SJSA1 (cell line): ENCODE results near the gene ANKH. TPM values are rescaled to one million over a fixed set of nuclear protein-coding genes. Genes with fewer than 3 reads are reported as not detected.
"Not testable (repeated sequence)": the region's sequence is repeated elsewhere in the genome, so short reads cannot be mapped to it uniquely, and the experiment has no call there.

Experiments used
- DNase-seq, 2 experiments: peaks; one replicate each; pipeline ENCODE4 v3.0.0-alpha.2; 2015 to 2020; ENCODE audit warnings: low spot score in 2 of 2, low read depth in 1 of 2
- H3K27ac ChIP-seq: fragments of 250-450 bp; sonication (Bioruptor Pico); 2 replicates; pipeline ENCODE4 v1.5.1; 2020; ENCODE audit warnings: mild to moderate bottlenecking, moderate library complexity
- H3K27me3 ChIP-seq: fragments of 250-450 bp; sonication (Bioruptor Pico); replicated peaks from 2 replicates; pipeline ENCODE4 v1.5.1; 2020; ENCODE audit warnings: mild to moderate bottlenecking, moderate library complexity
- H3K36me3 ChIP-seq: fragments of 250-450 bp; sonication (Bioruptor Pico); 2 replicates; pipeline ENCODE4 v1.5.1; 2020; ENCODE audit warnings: mild to moderate bottlenecking
- H3K4me1 ChIP-seq: fragments of 250-450 bp; sonication (Bioruptor Pico); replicated peaks from 2 replicates; pipeline ENCODE4 v1.6.1; 2021; ENCODE audit warnings: mild to moderate bottlenecking
- H3K4me3 ChIP-seq: fragments of 250-450 bp; sonication (Bioruptor Pico); 2 replicates; pipeline ENCODE4 v1.5.1; 2020; ENCODE audit warnings: mild to moderate bottlenecking
- H3K9me3 ChIP-seq: fragments of 250-450 bp; sonication (Bioruptor Pico); replicated peaks from 2 replicates; pipeline ENCODE4 v1.5.1; 2020; ENCODE audit warnings: mild to moderate bottlenecking
- total RNA-seq: library from RNA; depleted of rRNA; stranded (reverse); fragments of >200 nt; shearing (Covaris generic); gene quantifications from 2 replicates; pipeline ENCODE4 v1.2.3, GENCODE V29; 2014

The ANKH gene
- total RNA-seq, 1 experiment from 2014 or later: 13.8 TPM

- no peak for DNase-seq
- no peaks in the 10 kb centered on the region for H3K36me3 ChIP-seq
- H3K4me1 ChIP-seq: no peaks in the 10 kb centered on the region; the same call in 1 of the 2 replicates
- H3K27me3 ChIP-seq: no peaks in the 10 kb centered on the region
- no peak overlapping the region for H3K4me3 ChIP-seq
- H3K9me3 ChIP-seq: no peaks in the 10 kb centered on the region
- H3K27ac ChIP-seq: no peak overlapping the region
Observed at GRCh38 chr5:14859150-14859549, 12.4 kb downstream of the ANKH start.

GRCh38 chr5:14855366-14855765 is 16.2 kb downstream of the ANKH start:
- no peak overlapping the region for H3K27ac ChIP-seq
- no peak overlapping the region for H3K4me3 ChIP-seq
- H3K4me1 ChIP-seq: no peaks in the 10 kb centered on the region
- DNase-seq: no peak
- no peaks in the 10 kb centered on the region for H3K36me3 ChIP-seq
- H3K27me3 ChIP-seq: no peaks in the 10 kb centered on the region
- H3K9me3 ChIP-seq: no peaks in the 10 kb centered on the region

DNA sequence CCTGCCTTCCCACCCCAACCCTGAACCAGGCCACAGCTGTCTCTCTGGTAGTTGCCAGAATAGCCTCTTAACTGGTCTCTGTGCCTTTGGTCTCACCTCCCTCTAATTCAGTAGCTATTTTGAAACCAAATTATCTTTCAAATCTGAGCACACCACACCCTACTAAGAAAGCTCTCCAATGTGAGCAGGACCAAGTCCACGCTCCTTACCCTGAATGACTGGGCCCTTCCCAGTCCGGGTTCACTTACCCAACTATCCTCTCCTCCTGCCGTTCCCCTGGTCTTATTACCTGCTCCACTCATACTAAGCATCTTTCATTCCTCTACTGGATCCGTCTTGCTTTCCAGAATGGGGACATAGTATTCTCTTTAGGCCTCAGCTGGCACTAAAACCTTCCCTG is 16.8 kb downstream of the ANKH start:
- Histone ChIP-seq H3K4me3 (no peak overlapping the region), H3K9me3 (no peaks in the 10 kb centered on the region), H3K36me3 (no peaks in the 10 kb centered on the region), H3K27ac (no peak overlapping the region), H3K27me3 (no peaks in the 10 kb centered on the region), H3K4me1 (no peaks in the 10 kb centered on the region)
- DNase-seq: no peak

DNA sequence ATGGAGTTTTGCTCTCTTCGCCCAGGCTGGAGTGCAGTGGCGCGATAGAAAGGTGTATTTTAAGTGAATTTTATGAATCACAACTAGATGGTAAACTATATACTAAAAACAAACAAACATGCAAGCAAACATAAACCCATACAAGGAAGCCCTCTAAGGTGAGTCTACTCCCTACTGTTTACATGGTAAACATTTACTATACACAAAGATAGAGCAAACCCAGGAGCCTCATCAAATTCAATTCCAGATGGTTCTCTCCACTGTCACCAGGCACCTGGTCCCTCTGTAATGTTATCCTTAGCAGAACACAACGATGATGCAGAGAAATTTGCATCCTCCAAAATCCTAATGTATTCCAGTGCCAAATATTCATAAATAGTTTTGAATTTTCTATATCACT is 17.9 kb downstream of the ANKH start:
- no peak overlapping the region for H3K4me3 ChIP-seq
- H3K9me3 ChIP-seq: no peaks in the 10 kb centered on the region
- DNase-seq: no peak

DNA sequence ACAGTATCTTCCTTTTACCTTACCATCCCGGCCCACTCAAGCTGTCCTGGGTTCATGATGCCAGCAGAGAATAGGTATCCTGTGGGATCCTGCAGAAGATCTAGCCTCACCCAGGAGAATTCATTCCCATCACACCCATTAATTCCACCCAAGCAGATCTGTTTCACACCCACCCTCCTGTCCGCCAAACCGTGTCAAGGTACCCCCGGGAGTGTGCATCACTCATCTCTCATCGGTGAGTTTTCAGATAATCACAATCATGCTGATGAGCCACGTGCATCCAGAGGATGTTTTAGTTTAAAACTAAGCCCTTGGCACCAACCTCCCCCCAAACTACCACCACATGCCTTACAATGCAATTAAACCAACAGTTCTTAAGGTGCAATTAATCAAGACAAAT is 18.8 kb downstream of the ANKH start:
- Histone ChIP-seq H3K36me3 (no peaks in the 10 kb centered on the region), H3K27ac (no peak overlapping the region), H3K9me3 (no peaks in the 10 kb centered on the region), H3K27me3 (no peaks in the 10 kb centered on the region), H3K4me1 (no peaks in the 10 kb centered on the region), H3K4me3 (no peak overlapping the region)
- DNase-seq: no peak

More for the DNA sequence above, 17.9 kb downstream of the ANKH start:
- H3K36me3 ChIP-seq: no peaks in the 10 kb centered on the region
- H3K27ac ChIP-seq: no peak overlapping the region
- H3K27me3 ChIP-seq: no peaks in the 10 kb centered on the region
- H3K4me1 ChIP-seq: no peaks in the 10 kb centered on the region

DNA sequence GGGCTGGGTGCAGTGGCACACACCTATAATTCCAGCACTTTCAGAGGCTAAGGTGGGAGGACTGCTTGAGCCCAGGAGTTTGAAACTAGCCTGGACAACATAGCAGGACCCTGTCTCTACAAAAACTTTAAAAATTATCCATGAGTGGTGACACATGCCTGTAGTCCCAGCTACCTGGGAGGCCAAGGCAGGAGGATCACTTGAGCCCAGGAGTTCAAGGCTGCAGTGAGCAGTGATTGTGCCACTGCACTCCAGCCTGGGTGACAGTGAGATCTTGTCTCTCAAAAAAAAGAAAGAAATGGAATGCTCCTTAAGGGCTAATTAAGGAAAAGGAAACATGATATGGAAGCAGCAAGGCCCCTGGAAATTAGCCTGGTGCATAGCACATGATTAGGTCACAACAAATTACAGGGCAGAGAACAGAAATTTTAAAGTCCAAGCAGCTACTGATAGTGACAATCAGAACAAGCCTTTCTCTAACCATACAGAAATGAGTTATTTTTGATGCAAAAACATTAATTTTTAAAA is 19.5 kb downstream of the ANKH start:
- H3K4me3 ChIP-seq: no peak overlapping the region
- no peak for DNase-seq
- H3K27me3 ChIP-seq: no peaks in the 10 kb centered on the region
- no peaks in the 10 kb centered on the region for H3K36me3 ChIP-seq
- no peak overlapping the region for H3K27ac ChIP-seq
- no peaks in the 10 kb centered on the region for H3K9me3 ChIP-seq
- no peaks in the 10 kb centered on the region for H3K4me1 ChIP-seq

DNA sequence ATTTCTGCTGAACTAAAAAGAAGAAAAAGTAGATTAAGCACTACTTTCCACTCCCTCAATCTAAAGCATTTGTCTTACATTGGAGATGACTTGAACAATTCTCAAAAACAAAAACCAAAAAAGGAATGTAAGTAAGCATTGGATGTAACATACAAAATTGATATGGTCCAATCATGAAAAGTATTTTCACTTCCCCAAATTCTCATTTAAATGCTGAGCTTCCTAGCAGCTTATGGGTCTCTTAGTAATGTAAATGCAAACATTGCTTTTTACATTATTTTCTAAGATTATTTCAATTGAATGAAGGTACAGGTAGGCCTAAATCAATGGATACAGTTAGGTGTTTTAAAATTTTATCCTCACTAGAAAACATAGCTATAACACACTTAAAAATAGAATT is 20.0 kb downstream of the ANKH start:
- DNase-seq: no peak
- no peaks in the 10 kb centered on the region for H3K9me3 ChIP-seq
- H3K4me3 ChIP-seq: no peak overlapping the region
- no peak overlapping the region for H3K27ac ChIP-seq
- no peaks in the 10 kb centered on the region for H3K36me3 ChIP-seq
- no peaks in the 10 kb centered on the region for H3K27me3 ChIP-seq
- H3K4me1 ChIP-seq: no peaks in the 10 kb centered on the region

DNA sequence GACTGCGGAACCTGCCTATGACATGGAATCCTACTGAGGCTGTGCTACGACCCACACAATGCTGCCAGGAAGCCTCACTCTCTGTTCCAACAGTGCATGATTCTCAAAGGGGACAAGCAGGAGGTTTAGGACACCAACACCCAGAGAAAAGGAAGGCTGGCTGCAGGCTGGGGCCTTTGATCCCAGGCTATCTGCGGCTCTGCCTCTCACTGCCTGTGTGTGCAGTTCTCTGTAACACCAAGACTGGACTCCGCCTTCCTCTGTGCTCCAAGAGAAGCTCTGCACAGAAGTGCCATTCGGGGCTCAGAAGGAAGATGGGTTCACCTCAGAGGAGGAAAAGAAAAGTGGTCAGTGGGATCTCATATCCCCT is 20.5 kb downstream of the ANKH start:
- no peak overlapping the region for H3K27ac ChIP-seq
- H3K9me3 ChIP-seq: no peaks in the 10 kb centered on the region
- H3K36me3 ChIP-seq: no peaks in the 10 kb centered on the region
- H3K27me3 ChIP-seq: no peaks in the 10 kb centered on the region
- H3K4me3 ChIP-seq: no peak overlapping the region
- no peaks in the 10 kb centered on the region for H3K4me1 ChIP-seq
- no peak for DNase-seq

DNA sequence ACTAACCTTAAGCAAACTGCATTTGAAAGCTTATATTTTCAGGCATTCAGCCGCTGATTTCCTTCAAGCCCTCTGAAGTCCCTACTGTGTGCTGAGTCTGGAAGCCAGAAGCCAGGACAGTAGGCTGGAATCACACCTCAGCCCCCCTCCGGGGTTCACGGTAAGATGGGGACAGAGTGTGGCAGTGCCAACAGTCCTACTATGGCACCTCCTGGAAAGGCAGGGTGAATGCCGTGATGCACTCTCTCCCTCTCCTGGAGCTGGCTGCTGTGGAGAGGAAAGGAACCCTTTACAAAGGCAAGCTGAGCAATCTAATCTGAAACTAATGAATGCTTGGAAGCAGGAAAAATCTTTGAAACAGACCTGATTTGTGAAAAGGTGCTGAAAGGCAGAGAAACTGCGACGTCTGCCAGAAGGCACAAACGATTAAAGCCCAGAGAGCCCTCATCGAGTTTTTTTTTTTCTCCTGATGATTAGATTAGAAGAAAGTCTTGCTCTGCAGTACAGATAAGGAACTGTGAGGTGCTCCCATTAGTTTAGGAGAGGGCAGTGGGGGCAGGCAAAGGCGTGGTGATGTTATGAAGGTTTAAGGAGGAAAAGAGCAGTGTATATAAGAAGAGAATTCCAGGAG is 21.0 kb downstream of the ANKH start:
- Histone ChIP-seq H3K36me3 (no peaks in the 10 kb centered on the region), H3K4me1 (no peaks in the 10 kb centered on the region), H3K9me3 (no peaks in the 10 kb centered on the region), H3K27ac (no peak overlapping the region), H3K4me3 (no peak overlapping the region), H3K27me3 (no peaks in the 10 kb centered on the region)
- no peak for DNase-seq

DNA sequence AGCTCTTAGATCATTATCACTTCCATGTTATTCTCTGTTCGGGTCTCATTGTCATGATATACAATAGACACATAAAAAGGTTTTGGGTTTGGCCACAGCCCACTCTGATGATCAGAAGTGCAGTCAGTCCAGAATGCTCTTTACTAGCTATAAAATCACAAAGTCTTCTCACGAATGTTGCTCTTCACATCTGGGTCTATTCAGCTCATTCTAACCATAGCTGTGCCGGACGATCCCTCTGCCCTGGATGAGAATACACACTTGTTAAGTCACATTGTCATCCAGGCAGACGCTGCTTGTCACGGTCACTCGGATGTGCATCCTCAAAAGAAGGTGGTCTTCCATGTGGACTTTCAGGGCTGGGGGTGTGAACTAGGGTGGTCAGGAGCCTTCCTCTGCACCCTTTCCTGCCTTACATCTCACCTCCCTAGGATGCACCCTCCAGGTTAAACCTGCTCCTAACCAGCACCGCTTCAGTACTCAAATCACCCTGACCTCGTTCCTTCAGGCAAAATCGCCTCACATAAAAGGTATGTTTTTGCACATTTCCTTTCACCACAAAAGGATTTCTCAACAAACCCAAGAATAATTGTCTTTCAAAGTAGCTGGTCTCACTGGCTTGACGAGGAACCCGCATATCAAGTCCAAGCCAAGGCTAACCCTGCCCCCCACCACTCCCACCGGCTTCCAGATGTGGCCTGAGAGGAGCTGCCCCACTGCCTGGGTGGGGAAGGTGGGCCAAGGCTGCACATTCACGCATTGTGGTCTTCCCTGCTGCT is 21.9 kb downstream of the ANKH start:
- no peak for DNase-seq
- Histone ChIP-seq H3K27ac (no peak overlapping the region), H3K4me1 (no peaks in the 10 kb centered on the region), H3K27me3 (no peaks in the 10 kb centered on the region), H3K4me3 (no peak overlapping the region), H3K9me3 (no peaks in the 10 kb centered on the region), H3K36me3 (no peaks in the 10 kb centered on the region)

- not testable (repeated sequence) for H3K27me3 ChIP-seq, H3K36me3 ChIP-seq, H3K4me3 ChIP-seq, DNase-seq, H3K4me1 ChIP-seq, H3K9me3 ChIP-seq, H3K27ac ChIP-seq
Observed at GRCh38 chr5:14848942-14849341, 22.6 kb downstream of the ANKH start.

DNA sequence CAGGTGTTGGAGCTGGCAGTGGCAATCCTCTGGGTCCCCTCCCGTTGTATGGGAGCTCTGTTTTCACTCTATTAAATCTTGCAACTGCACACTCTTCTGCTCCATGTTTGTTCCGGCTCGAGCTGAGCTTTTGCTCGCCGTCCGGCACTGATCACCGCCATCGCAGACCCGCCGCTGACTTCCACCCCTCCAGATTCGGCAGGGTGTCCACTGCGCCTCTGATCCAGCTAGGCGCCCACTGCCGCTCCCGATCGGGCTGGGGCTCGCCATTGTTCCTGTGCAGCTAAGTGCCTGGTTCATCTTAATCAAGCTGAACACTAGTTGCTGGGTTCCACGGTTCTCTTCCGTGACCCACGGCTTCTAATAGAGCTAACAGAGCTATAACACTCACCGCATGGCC is 23.2 kb downstream of the ANKH start:
- no peaks in the 10 kb centered on the region for H3K27me3 ChIP-seq
- no peaks in the 10 kb centered on the region for H3K36me3 ChIP-seq
- DNase-seq: no peak
- H3K4me3 ChIP-seq: no peak overlapping the region
- H3K9me3 ChIP-seq: no peaks in the 10 kb centered on the region; the same call in 1 of the 2 replicates
- no peaks in the 10 kb centered on the region for H3K4me1 ChIP-seq
- H3K27ac ChIP-seq: no peak overlapping the region

- Histone ChIP-seq H3K9me3 (no peaks in the 10 kb centered on the region; the same call in 1 of the 2 replicates), H3K4me1 (no peaks in the 10 kb centered on the region), H3K4me3 (no peak overlapping the region), H3K27me3 (no peaks in the 10 kb centered on the region), H3K36me3 (no peaks in the 10 kb centered on the region), H3K27ac (no peak overlapping the region)
- no peak for DNase-seq
Observed at GRCh38 chr5:14847471-14847870, 24.1 kb downstream of the ANKH start.

DNA sequence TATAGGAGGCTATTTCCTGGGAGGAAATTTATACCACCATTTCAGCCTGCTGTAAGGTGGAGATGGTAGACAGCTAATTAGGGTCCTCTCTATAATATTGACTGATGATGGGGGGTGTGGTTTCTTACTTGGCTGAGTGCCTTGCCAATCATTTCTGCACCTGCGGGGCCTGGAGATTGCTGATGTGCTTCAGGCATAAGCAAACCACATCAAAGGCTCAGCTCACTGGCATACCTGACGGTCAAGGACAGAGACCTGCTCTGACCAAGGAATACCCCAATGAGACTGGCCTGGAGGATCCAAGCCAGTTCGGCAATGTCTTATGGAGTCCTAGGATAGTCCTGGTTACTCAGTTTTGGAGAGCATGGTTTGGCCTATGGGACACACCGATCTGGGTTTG is 29.5 kb downstream of the ANKH start:
- no peaks in the 10 kb centered on the region for H3K4me1 ChIP-seq
- H3K27ac ChIP-seq: no peak overlapping the region
- H3K36me3 ChIP-seq: no peaks in the 10 kb centered on the region
- H3K9me3 ChIP-seq: no peaks in the 10 kb centered on the region; the same call in 1 of the 2 replicates
- H3K4me3 ChIP-seq: no peak overlapping the region
- no peaks in the 10 kb centered on the region for H3K27me3 ChIP-seq
- DNase-seq: no peak
